ENCODE results near the gene PPP1R9A. TPM values are rescaled to one million over a fixed set of nuclear protein-coding genes. Genes with fewer than 3 reads are reported as not detected.

PPP1R9A gene
- total RNA-seq, 1 experiment from 2014 or later, result 13.5 TPM

GRCh38 chr7:95261895-95262415, 354.6 kb downstream of the PPP1R9A start:
- peaks cover 0 to 8% of the 10 kb centered on the region in 2 experiments; a peak in 1 of 4 replicates for H3K4me1 ChIP-seq (ENCODE audit: control insufficient read depth in 1 of 2, insufficient read depth in 2 of 2, low read length in 2 of 2)
- H3K27ac ChIP-seq (ENCODE audit: low read depth, low read length), result no peak overlapping the region

GRCh38 chr7:95262875-95263274, 355.5 kb downstream of the PPP1R9A start:
- RAD21 ChIA-PET (ENCODE audit: low non-redundant PET in 1 of 2, low total read pairs in 2 of 2, uncharacterized antibody in 2 of 2, unreplicated experiment in 2 of 2), result no interaction called here
- Histone ChIP-seq H3K4me2 (ENCODE audit: low read length) (no peak overlapping the region), H3K36me3 (ENCODE audit: control insufficient read depth in 1 of 2, insufficient read depth in 2 of 2, low read length in 2 of 2) (no peaks in the 10 kb centered on the region), H3K27ac (ENCODE audit: low read depth, low read length) (no peak overlapping the region), H4K20me1 (ENCODE audit: insufficient read depth) (no peaks in the 10 kb centered on the region), H3K4me1 (ENCODE audit: control insufficient read depth in 1 of 2, insufficient read depth in 2 of 2, low read length in 2 of 2) (peaks cover 0 to 8% of the 10 kb centered on the region in 2 experiments; a peak in 1 of 4 replicates), H3K79me2 (ENCODE audit: insufficient read depth, low read length) (no peaks in the 10 kb centered on the region), H3K27me3 (ENCODE audit: insufficient read depth, low read length) (no peaks in the 10 kb centered on the region), H3K9me2 (ENCODE audit: insufficient read depth) (no peaks in the 10 kb centered on the region), H3K9ac (ENCODE audit: low read length) (no peak overlapping the region), H2AFZ (ENCODE audit: low read depth, low read length, poor library complexity, severe bottlenecking) (no peak overlapping the region), H3K9me3 (ENCODE audit: control insufficient read depth in 1 of 2, insufficient read depth in 1 of 2, low read depth in 1 of 2, low read length in 2 of 2) (no peaks in the 10 kb centered on the region), H3K4me3 (replicated peaks in 1 of 2; ENCODE audit: low read depth in 1 of 2, low read length in 2 of 2) (no peak overlapping the region)
- no TSS peak for BruUV-seq (replicated peaks)
- intact Hi-C loops (cut with micrococcal nuclease), result no loop called here
- CTCF ChIA-PET, result no interaction called here
- POLR2A ChIA-PET, result no interaction called here
- DNase-seq (ENCODE audit: low read depth, low spot score) (no peak), ATAC-seq (no peak)
- TF ChIP-seq POLR2A (IDR thresholded peaks at IDR 0.05; ENCODE audit: borderline replicate concordance, extremely low read depth, insufficient read depth, insufficient read length) (no peak), YY1 (IDR thresholded peaks at IDR 0.05; ENCODE audit: extremely low read depth, insufficient replicate concordance, low read depth, low read length) (no peak), CTCF (IDR thresholded peaks at IDR 0.05 in 2 of 3, conservative IDR thresholded peaks at IDR 0.05 in 1 of 3; ENCODE audit: borderline replicate concordance in 1 of 3, insufficient read depth in 1 of 3, low read depth in 2 of 3, low read length in 2 of 3) (no peak), TCF7L2 (IDR thresholded peaks at IDR 0.05; ENCODE audit: borderline replicate concordance, extremely low read depth, insufficient read depth, insufficient read length) (no peak), FOSL1 (IDR thresholded peaks at IDR 0.05; ENCODE audit: low read depth) (no peak), ZBTB33 (IDR thresholded peaks at IDR 0.05; ENCODE audit: extremely low read depth, insufficient replicate concordance, low read length) (no peak), POLR2AphosphoS5 (IDR thresholded peaks at IDR 0.05; ENCODE audit: low read depth, low read length) (no peak)

More at GRCh38 chr7:95261895-95262415, 354.6 kb downstream of the PPP1R9A start:
- H2AFZ ChIP-seq (ENCODE audit: low read depth, low read length, poor library complexity, severe bottlenecking), result no peak overlapping the region
- H3K27me3 ChIP-seq (ENCODE audit: insufficient read depth, low read length), result no peaks in the 10 kb centered on the region
- POLR2A ChIA-PET, result no interaction called here
- CTCF ChIA-PET, result no interaction called here
- H3K9me2 ChIP-seq (ENCODE audit: insufficient read depth), result no peaks in the 10 kb centered on the region
- no peak overlapping the region for H3K4me3 ChIP-seq (replicated peaks in 1 of 2; ENCODE audit: low read depth in 1 of 2, low read length in 2 of 2)
- H3K9me3 ChIP-seq (ENCODE audit: control insufficient read depth in 1 of 2, insufficient read depth in 1 of 2, low read depth in 1 of 2, low read length in 2 of 2), result no peaks in the 10 kb centered on the region
- TF ChIP-seq EZH2phosphoT487 (IDR thresholded peaks at IDR 0.05; ENCODE audit: borderline replicate concordance) (no peak), POLR2A (IDR thresholded peaks at IDR 0.05; ENCODE audit: borderline replicate concordance, extremely low read depth, insufficient read depth, insufficient read length) (no peak), ZBTB33 (IDR thresholded peaks at IDR 0.05; ENCODE audit: extremely low read depth, insufficient replicate concordance, low read length) (no peak), POLR2AphosphoS5 (IDR thresholded peaks at IDR 0.05; ENCODE audit: low read depth, low read length) (no peak), SIN3A (IDR thresholded peaks at IDR 0.05; ENCODE audit: low read depth) (no peak), SP1 (IDR thresholded peaks at IDR 0.05; ENCODE audit: low read depth) (no peak)
- DNase-seq (ENCODE audit: low read depth, low spot score) (no peak), ATAC-seq (no peak)
- H3K9ac ChIP-seq (ENCODE audit: low read length), result no peak overlapping the region
- H3K79me2 ChIP-seq (ENCODE audit: insufficient read depth, low read length), result no peaks in the 10 kb centered on the region
- H3K36me3 ChIP-seq (ENCODE audit: control insufficient read depth in 1 of 2, insufficient read depth in 2 of 2, low read length in 2 of 2), result no peaks in the 10 kb centered on the region
- BruUV-seq (replicated peaks), result no TSS peak
- RAD21 ChIA-PET (ENCODE audit: low non-redundant PET in 1 of 2, low total read pairs in 2 of 2, uncharacterized antibody in 2 of 2, unreplicated experiment in 2 of 2), result no interaction called here
- no peak overlapping the region for H3K4me2 ChIP-seq (ENCODE audit: low read length)
- intact Hi-C loops (cut with micrococcal nuclease), result no loop called here
- no peaks in the 10 kb centered on the region for H4K20me1 ChIP-seq (ENCODE audit: insufficient read depth)
